ENCODE data around the gene ATG16L1.

ATG16L1 gene

GRCh38 chr2:233227346-233227978 is 24.0 kb upstream of the ATG16L1 start:
- no peak for DNase-seq (ENCODE audit: low read depth)

- DNase-seq (ENCODE audit: low read depth) = no peak
These were observed 23.1 kb upstream of the ATG16L1 start for GRCh38 chr2:233228376-233228775.

- DNase-seq (ENCODE audit: low read depth) = no peak
These were observed 17.7 kb upstream of the ATG16L1 start for GRCh38 chr2:233233618-233234230.

GRCh38 chr2:233234264-233234663 is 17.2 kb upstream of the ATG16L1 start:
- DNase-seq (ENCODE audit: low read depth) = no peak

DNA sequence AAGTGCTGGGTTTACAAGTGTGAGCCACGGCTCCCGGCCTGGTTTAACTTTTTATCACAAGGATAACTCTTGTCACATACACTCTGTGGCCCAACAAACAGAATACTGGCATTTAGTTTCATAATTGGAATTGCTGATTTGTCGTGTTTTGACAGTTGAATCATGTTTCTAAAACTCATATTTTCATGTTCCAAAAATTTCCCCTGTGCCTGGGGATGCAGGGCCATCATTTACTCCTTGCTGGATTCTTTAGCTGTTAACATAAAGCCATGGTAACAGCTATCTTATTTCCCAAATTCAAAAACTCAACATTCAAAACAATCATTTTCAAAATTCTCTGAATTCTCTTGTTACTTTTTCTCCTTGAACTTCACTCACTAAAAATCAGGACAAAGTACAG is 16.5 kb upstream of the ATG16L1 start:
- DNase-seq (ENCODE audit: low read depth) = no peak

DNA sequence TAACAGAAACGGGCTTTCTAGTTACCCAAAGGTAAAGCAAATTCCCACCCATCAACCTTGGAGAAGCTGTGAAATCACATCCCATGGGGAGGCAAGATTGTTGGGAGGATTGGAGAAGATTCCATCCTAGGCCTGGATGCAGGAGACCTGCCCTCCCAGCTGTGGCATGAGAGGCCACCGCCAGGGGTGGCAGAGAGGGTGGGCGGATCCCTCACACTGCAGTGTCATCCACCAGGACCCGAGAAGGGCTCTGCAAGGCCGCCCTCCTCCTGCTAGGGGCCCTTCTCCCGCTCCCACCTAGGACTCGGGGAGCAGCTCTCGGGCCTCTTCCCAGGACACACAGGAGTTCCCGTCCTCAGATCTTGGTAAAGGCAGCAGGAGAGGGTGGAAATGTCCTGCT is 15.5 kb upstream of the ATG16L1 start:
- no peak for DNase-seq (ENCODE audit: low read depth)

GRCh38 chr2:233236820-233237589 is 14.5 kb upstream of the ATG16L1 start:
- no peak for DNase-seq (ENCODE audit: low read depth)

GRCh38 chr2:233240897-233241296 is 10.6 kb upstream of the ATG16L1 start:
- DNase-seq (ENCODE audit: low read depth) = no peak

DNA sequence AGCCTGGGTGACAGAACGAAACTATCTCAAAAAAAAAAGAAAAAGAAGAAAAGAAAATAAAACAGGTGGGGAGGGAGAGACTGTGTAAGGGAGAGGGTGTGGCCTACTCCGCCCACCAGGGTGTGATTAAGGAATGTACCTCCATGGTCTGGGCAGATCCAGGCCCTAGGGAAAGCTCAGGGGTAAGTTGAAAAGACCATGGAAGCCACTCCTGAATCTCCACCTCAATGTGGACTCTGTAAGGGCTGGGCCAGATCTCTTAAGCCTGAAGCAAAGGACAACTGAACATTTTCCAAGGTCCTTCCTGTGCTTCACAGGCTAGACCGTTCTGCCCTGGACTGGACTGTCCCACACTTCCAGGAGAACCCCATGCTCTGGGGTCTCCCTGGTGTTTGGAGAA is 9.7 kb upstream of the ATG16L1 start:
- no peak for DNase-seq (ENCODE audit: low read depth)

GRCh38 chr2:233242231-233242927 is 9.1 kb upstream of the ATG16L1 start:
- no peak for DNase-seq (ENCODE audit: low read depth)

DNA sequence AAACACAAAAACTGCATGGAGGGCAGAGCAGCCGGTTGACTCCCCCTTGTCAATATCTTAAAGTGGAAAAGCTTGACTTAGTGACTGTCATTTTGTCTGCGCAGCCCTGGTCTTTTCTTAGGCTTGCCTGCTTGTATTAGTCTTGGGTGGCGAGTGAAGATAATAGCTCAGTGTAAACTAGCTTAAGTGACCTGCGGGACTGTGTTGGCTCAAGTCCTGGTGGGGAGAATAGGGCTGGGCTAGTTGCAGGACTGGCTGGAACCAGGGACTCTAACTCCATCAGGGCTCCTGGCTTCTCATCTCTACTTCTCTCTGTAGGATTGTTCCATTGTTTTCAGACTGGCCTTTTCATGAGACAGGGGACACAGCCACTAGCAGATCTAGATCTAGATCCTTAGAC is 8.1 kb upstream of the ATG16L1 start:
- DNase-seq (ENCODE audit: low read depth) = no peak

GRCh38 chr2:233244818-233245217 is 6.7 kb upstream of the ATG16L1 start:
- DNase-seq (ENCODE audit: low read depth) = no peak

DNA sequence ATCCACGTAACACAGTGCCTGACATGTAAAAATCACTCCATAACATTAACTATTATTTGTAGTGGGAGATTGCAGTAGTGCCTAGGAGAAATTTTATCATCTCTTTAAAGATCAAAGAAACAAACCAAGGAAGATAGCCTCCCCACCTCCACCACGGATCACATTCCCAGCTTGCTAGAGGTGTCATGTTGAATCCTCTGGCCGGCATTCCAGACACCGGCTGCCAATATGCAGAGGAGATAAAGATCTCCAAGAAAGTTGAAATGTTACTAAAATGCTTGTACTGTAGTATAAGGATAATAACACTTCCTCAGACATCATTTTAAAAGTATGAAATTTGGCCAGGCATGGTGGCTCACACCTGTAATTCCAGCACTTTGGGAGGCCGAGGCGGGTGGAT is 6.1 kb upstream of the ATG16L1 start:
- DNase-seq (ENCODE audit: low read depth) = no peak

- DNase-seq (ENCODE audit: low read depth) = no peak
These were observed 4.4 kb upstream of the ATG16L1 start for GRCh38 chr2:233247116-233247515.

- peak; percentile 14 for DNase-seq (ENCODE audit: low read depth)
These were observed 3.7 kb upstream of the ATG16L1 start for GRCh38 chr2:233247744-233248143.

- DNase-seq (ENCODE audit: low read depth) = no peak
These were observed 2.5 kb upstream of the ATG16L1 start for GRCh38 chr2:233248999-233249398.

DNA sequence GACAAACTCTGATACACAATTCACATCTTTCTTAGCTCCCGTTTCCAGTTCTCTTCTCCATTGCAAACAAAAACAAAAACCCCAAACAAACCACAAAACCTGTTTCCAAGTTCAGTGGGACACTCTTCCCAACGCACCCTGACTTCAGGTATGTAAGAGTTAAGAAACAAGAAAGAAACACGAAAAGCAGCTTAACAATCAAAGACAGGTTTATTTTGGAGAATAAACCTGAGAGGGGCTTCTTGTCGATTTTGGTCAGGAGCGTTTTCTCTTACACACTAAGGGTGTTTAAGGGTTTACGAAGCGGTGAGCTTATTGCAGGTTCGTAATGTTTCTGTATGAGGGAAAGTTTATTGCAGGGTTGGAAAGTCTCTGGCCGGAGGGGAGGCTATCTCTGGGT is 905 bp upstream of the ATG16L1 start:
- no peak for DNase-seq (ENCODE audit: low read depth)

DNA sequence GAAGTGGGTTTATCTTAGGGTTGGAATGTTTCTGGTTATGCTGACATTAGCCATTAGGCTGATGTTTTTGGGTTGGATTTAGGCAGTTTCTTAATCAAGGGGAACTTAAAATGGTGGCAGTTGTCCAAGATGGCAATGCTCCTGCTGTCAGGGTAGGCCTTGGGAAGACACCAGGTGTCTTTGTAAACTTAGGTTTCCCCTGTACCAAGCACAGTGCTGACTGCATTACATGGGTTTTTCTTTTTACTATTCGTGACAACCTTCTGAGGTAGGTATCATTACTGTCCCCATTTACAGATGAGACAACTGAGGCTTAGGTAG is 528 bp upstream of the ATG16L1 start:
- no peak for DNase-seq (ENCODE audit: low read depth)

DNA sequence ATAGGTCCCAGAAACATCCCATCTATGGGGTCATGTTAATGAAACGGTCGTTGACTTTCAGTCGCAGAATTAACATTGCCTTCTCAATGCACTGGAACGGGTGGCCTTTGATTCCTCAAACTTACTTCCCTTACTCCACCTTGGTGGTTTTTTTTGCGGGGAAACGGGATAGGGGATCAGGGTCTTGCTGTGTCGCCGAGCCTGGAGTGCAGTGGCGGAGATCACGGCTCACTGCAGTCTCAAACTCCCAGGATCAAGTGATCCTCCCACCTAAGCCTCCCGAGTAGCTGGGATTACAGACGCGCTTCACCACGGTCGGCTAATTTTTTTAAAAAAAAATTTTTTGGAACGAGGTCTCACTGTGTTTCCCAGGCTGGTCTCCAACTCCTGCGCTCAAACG is 754 bp downstream of the ATG16L1 start:
- DNase-seq (ENCODE audit: low read depth) = no peak

DNA sequence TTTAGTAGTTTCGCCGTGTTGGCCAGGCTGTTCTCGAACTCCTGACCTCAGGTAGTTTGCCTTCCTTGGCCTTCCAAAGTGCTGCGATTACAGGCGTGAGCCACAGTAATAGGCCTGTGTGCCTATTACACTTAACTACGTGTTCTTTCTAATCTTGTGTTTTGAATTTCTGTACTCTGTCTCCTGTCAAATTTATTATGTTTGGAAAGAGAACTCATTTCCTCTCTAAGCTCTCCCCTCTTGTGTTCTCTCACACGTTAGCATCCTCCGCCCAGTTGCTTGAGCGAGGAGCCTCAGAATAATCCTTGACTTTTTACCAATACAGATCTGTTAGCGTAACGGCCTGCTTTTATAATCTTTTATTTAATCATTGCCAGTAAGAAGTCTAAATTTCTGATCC is 3.7 kb downstream of the ATG16L1 start:
- no peak for DNase-seq (ENCODE audit: low read depth)

GRCh38 chr2:233256048-233256447 is 4.6 kb downstream of the ATG16L1 start:
- no peak for DNase-seq (ENCODE audit: low read depth)

DNA sequence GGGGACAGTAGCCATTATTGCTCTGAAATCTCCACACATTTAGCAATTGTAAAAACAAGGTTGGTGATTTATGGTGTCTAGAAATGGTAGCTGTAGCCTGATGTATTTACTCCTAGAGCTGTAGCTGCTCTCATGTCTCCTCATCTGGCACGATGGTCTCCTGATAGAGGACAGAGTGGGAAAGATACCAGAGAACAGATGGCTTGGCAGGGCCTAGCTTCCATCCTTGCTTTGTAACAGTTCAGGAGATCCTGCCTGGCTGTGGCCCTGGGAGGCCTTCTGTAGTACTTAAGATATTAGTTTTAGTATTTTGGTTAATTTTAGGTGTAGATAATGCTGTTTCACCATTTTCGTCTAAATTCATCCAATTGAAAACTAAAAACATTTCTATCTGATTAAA is 6.7 kb downstream of the ATG16L1 start:
- no peak for DNase-seq (ENCODE audit: low read depth)

DNA sequence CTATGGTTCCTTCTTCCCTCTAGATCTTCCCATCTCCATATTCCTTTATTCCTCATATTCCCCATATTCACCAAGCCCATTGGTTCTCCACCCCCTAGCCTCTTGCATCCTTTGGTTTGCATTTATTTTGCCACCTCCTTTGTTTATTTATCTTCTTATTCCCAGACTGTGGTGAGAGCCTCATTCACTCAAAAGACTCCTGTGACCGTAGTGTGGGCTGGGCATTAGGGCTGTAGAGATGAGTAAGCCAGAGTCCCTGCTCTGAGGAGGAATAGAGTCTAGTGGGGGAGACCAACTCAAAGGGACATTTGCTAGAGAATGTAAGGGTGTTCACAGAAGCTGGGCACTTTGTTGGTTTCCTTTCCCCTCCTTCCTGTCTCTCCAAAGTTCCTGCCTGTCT is 8.3 kb downstream of the ATG16L1 start:
- no peak for DNase-seq (ENCODE audit: low read depth)
